WTC11 (cell line): ENCODE results near the gene FKBP10.

ENCODE experiments used
- CREB1 ChIP-seq: sonication (generic); formaldehyde crosslinking; IDR thresholded peaks from 2 replicates; pipeline ENCODE4 v1.8.0; 2023; ENCODE audit warnings: mild to moderate bottlenecking, missing genetic modification reagents
- CTCF ChIP-seq: fragments of 200-600 bp; IDR thresholded peaks from 2 replicates; pipeline ENCODE4 v1.8.0; 2022; ENCODE audit warnings: antibody characterized with exemption
- ETV6 ChIP-seq: sonication (generic); formaldehyde crosslinking; IDR thresholded peaks from 2 replicates; pipeline ENCODE4 v1.8.1; 2022; ENCODE audit warnings: mild to moderate bottlenecking, missing genetic modification reagents
- FOXK1 ChIP-seq: sonication (generic); formaldehyde crosslinking; IDR thresholded peaks from 2 replicates; pipeline ENCODE4 v1.8.0; 2022; ENCODE audit warnings: mild to moderate bottlenecking, moderate library complexity, missing genetic modification reagents
- GABPB1 ChIP-seq: sonication (generic); formaldehyde crosslinking; IDR thresholded peaks from 2 replicates; pipeline ENCODE4 v1.8.1; 2023; ENCODE audit warnings: mild to moderate bottlenecking, missing genetic modification reagents
- GTF2I ChIP-seq: fragments of 250-450 bp; sonication (Bioruptor Pico); conservative IDR thresholded peaks from 2 replicates; pipeline ENCODE4 v1.4.0; 2021; ENCODE audit warnings: mild to moderate bottlenecking
- JUN ChIP-seq: sonication (generic); formaldehyde crosslinking; IDR thresholded peaks from 2 replicates; pipeline ENCODE4 v1.8.0; 2023; ENCODE audit warnings: mild to moderate bottlenecking, missing genetic modification reagents
- NFYB ChIP-seq: sonication (generic); formaldehyde crosslinking; conservative IDR thresholded peaks from 2 replicates; pipeline ENCODE4 v1.8.0; 2022; ENCODE audit warnings: low read depth, missing genetic modification reagents
- SMAD3 ChIP-seq: sonication (generic); formaldehyde crosslinking; IDR thresholded peaks from 2 replicates; pipeline ENCODE4 v1.8.0; 2022; ENCODE audit warnings: missing genetic modification reagents, mild to moderate bottlenecking, borderline replicate concordance
- TEAD4 ChIP-seq: sonication (generic); formaldehyde crosslinking; IDR thresholded peaks from 2 replicates; pipeline ENCODE4 v1.8.0; 2022; ENCODE audit warnings: mild to moderate bottlenecking, missing genetic modification reagents
- ZNF121 ChIP-seq: sonication (generic); formaldehyde crosslinking; IDR thresholded peaks from 2 replicates; pipeline ENCODE4 v1.8.0; 2023; ENCODE audit warnings: missing genetic modification reagents
- ZNF232 ChIP-seq: sonication (generic); formaldehyde crosslinking; IDR thresholded peaks from 2 replicates; pipeline ENCODE4 v1.8.0; 2022; ENCODE audit warnings: mild to moderate bottlenecking, missing genetic modification reagents

- no peak for TF ChIP-seq CTCF
- TF ChIP-seq JUN (CRISPR knock-in tag) = no peak
- TF ChIP-seq NFYB = no peak
- TF ChIP-seq GABPB1 (CRISPR knock-in tag) = no peak
- TF ChIP-seq GTF2I = no peak
- TF ChIP-seq SMAD3 (CRISPR knock-in tag) = no peak
- no peak for TF ChIP-seq ETV6
- no peak for TF ChIP-seq ZNF121 (CRISPR knock-in tag)
- TF ChIP-seq FOXK1 (CRISPR knock-in tag) = no peak
- no peak for TF ChIP-seq CREB1 (CRISPR knock-in tag)
- TF ChIP-seq ZNF232 = no peak
- TF ChIP-seq TEAD4 (CRISPR knock-in tag) = no peak
Observed at GRCh38 chr17:41823580-41823979, 10.8 kb downstream of the FKBP10 start.
